Tibial nerve (tissue), 4 donors: ENCODE measurements around the gene PAPPA2. TPM values are rescaled to one million over a fixed set of nuclear protein-coding genes. Genes with fewer than 3 reads are reported as not detected.

ENCODE experiments used
- DNase-seq, 2 donors: peaks; one replicate each; pipeline ENCODE4 v3.0.0-alpha.2; 2019; ENCODE audit warnings: low spot score in 2 of 2
- H3K27ac ChIP-seq, 4 donors: fragments of 200-600 bp; sonication (generic) in 3 of 4; one replicate each; pipeline ENCODE4 v1.5.1; 2017 to 2019; ENCODE audit warnings: mild to moderate bottlenecking in 1 of 4
- H3K27me3 ChIP-seq, 2 donors: fragments of 200-600 bp; sonication (generic) in 1 of 2; one replicate each; pipeline versions ENCODE4 v1.5.1 to v1.6.0; 2017 to 2019
- H3K36me3 ChIP-seq, 3 donors: fragments of 200-600 bp; sonication (generic); one replicate each; pipeline ENCODE4 v1.5.1; 2018 to 2019
- H3K4me1 ChIP-seq, 4 donors: fragments of 200-600 bp; sonication (generic) in 3 of 4; one replicate each; pipeline ENCODE4 v1.5.1; 2017 to 2019
- H3K4me3 ChIP-seq, 4 donors: fragments of 200-600 bp; sonication (generic) in 3 of 4; one replicate each; pipeline ENCODE4 v1.5.1; 2017 to 2019; ENCODE audit warnings: mild to moderate bottlenecking in 1 of 4, moderate library complexity in 1 of 4
- H3K9me3 ChIP-seq, 4 donors: fragments of 200-600 bp; sonication (generic) in 3 of 4; one replicate each; pipeline ENCODE4 v1.5.1; 2017 to 2019
- CTCF ChIP-seq, 5 experiments: fragments of 200-600 bp in 3 of 5; fragments of 450-650 bp in 2 of 5; sonication (generic) in 3 of 5; IDR thresholded peaks; one replicate each; pipeline ENCODE4 v1.5.1; 2016 to 2019; ENCODE audit warnings: antibody characterized with exemption in 5 of 5, mild to moderate bottlenecking in 3 of 5, moderate library complexity in 2 of 5
- EP300 ChIP-seq, 2 donors: sonication (generic); formaldehyde crosslinking; IDR thresholded peaks; one replicate each; pipeline ENCODE4 v1.6.1; 2017; ENCODE audit warnings: antibody characterized with exemption in 2 of 2, mild to moderate bottlenecking in 1 of 2
- POLR2A ChIP-seq, 2 donors: fragments of 450-650 bp; IDR thresholded peaks; one replicate each; pipeline ENCODE4 v1.6.1; 2017; ENCODE audit warnings: antibody characterized with exemption in 2 of 2, mild to moderate bottlenecking in 2 of 2, moderate library complexity in 2 of 2
- WGBS, 2 donors: methylation state at CpG; one replicate each; pipeline ENCODE4 v1.1.5; 2018; 5-methylcytosine and 5-hydroxymethylcytosine counted together
- total RNA-seq, 4 donors: library from RNA; depleted of rRNA; stranded (reverse); fragments of >200 nt; gene quantifications; one replicate each; pipeline ENCODE4 v1.1.0, GENCODE V29; 2016

PAPPA2 gene
- total RNA-seq, 4 donors from 2014 or later: 0.20 to 0.90 (median 0.21) TPM

DNA sequence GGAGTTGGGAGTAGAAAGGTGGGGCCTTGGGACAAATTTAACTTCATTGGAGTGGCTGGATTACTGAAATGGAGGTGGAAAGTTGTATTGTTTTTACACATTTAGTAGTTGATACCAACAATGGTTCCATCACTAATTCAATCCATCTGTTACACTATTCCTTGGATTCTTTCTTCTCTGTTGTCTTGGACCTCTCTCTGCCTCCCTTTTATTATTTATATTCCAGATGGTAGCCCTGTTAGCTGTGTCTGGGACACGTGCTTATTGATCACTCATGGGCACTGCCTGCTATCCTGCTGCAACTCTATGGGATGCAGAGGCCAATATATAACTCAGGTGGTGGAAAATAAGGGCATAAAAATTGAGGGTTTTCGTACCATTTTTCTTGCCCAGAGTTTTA lies 346.3 kb downstream of the PAPPA2 start:
- no peak for DNase-seq
- WGBS, 2 donors: 82% methylated on average over 2 of the region's 2 CpGs
- H3K27me3 ChIP-seq: no peaks in the 10 kb centered on the region
- no peaks in the 10 kb centered on the region for H3K4me1 ChIP-seq
- H3K27ac ChIP-seq: no peak overlapping the region
- H3K9me3 ChIP-seq: no peaks in the 10 kb centered on the region
- H3K4me3 ChIP-seq: no peak overlapping the region
- H3K36me3 ChIP-seq: no peaks in the 10 kb centered on the region
- TF ChIP-seq EP300 (IDR thresholded peaks at IDR 0.05): no peak
- no peak for TF ChIP-seq POLR2A (IDR thresholded peaks at IDR 0.05)
- TF ChIP-seq CTCF (IDR thresholded peaks at IDR 0.05): no peak

- no peak for DNase-seq
- Histone ChIP-seq H3K4me1 (no peaks in the 10 kb centered on the region), H3K27ac (no peak overlapping the region), H3K27me3 (no peaks in the 10 kb centered on the region), H3K9me3 (no peaks in the 10 kb centered on the region), H3K4me3 (no peak overlapping the region), H3K36me3 (no peaks in the 10 kb centered on the region)
- TF ChIP-seq CTCF (IDR thresholded peaks at IDR 0.05) (no peak), EP300 (IDR thresholded peaks at IDR 0.05) (no peak), POLR2A (IDR thresholded peaks at IDR 0.05) (no peak)
- WGBS, 2 donors: 18 to 32% methylated on average over 4 of the region's 4 CpGs
These were observed 348.7 kb downstream of the PAPPA2 start for GRCh38 chr1:176811511-176812288.

- H3K9me3 ChIP-seq: no peaks in the 10 kb centered on the region
- H3K4me3 ChIP-seq: no peak overlapping the region
- 87 to 92% methylated on average over 6 of the region's 6 CpGs for WGBS, 2 donors
- H3K4me1 ChIP-seq: peaks cover 0 to 6% (median 0%) of the 10 kb centered on the region in 4 donors
- no peaks in the 10 kb centered on the region for H3K27me3 ChIP-seq
- H3K27ac ChIP-seq: no peak overlapping the region
- TF ChIP-seq EP300 (IDR thresholded peaks at IDR 0.05): no peak
- TF ChIP-seq POLR2A (IDR thresholded peaks at IDR 0.05): no peak
- TF ChIP-seq CTCF (IDR thresholded peaks at IDR 0.05): no peak
- no peak for DNase-seq
- no peaks in the 10 kb centered on the region for H3K36me3 ChIP-seq
These were observed 352.6 kb downstream of the PAPPA2 start for GRCh38 chr1:176815621-176816020.

GRCh38 chr1:176816232-176816631 lies 353.3 kb downstream of the PAPPA2 start:
- no peaks in the 10 kb centered on the region for H3K27me3 ChIP-seq
- no peaks in the 10 kb centered on the region for H3K9me3 ChIP-seq
- no peak overlapping the region for H3K4me3 ChIP-seq
- H3K27ac ChIP-seq: no peak overlapping the region
- no peak for TF ChIP-seq POLR2A (IDR thresholded peaks at IDR 0.05)
- no peak for TF ChIP-seq EP300 (IDR thresholded peaks at IDR 0.05)
- no peak for TF ChIP-seq CTCF (IDR thresholded peaks at IDR 0.05)
- DNase-seq: no peak
- peaks cover 0 to 11% (median 0%) of the 10 kb centered on the region in 4 donors for H3K4me1 ChIP-seq
- H3K36me3 ChIP-seq: no peaks in the 10 kb centered on the region
- WGBS, 2 donors: 74 to 87% methylated on average over 3 of the region's 3 CpGs

DNA sequence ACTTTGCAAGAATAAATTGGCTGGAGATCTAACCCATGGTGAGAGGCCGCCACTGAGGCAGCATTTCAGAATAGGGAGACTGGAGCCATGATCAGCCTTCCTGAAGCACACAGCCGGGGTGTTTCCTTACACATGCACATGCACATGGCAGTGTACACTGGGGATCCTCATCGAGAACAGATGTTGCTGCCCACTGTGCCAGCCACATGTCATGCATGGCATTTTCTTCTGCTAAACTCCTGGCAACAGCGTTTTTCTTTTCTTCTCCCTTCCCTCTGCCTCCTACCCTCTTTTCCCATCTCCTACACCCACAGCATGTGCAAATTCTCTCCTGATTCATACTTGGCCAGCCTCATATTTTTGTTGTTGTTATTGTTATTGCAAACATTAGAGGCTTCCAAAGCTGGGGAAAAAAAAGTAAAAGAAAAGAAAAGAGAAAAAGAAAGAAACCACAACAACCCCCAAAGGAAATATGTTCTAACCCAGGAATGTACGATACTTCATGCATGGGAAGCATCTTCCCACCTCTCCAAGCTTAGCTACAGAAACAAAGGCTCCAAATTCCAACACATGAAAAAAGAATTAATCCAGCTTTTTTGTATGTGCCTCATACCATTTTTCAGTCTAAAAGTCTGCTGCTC lies 357.5 kb downstream of the PAPPA2 start:
- 47 to 57% methylated on average over 5 of the region's 5 CpGs for WGBS, 2 donors
- Histone ChIP-seq H3K36me3 (no peaks in the 10 kb centered on the region), H3K4me1 (peaks cover 0 to 14% (median 0%) of the 10 kb centered on the region in 4 donors), H3K27me3 (no peaks in the 10 kb centered on the region), H3K27ac (no peak overlapping the region), H3K4me3 (no peak overlapping the region), H3K9me3 (no peaks in the 10 kb centered on the region)
- TF ChIP-seq CTCF (IDR thresholded peaks at IDR 0.05) (no peak), EP300 (IDR thresholded peaks at IDR 0.05) (no peak), POLR2A (IDR thresholded peaks at IDR 0.05) (no peak)
- DNase-seq: no peak
